Suprapubic skin (tissue), 4 donors: Measurements from ENCODE around the gene CYTIP. TPM values are rescaled to one million over a fixed set of nuclear protein-coding genes. Genes with fewer than 3 reads are reported as not detected.

Experiments
- DNase-seq, 2 donors: peaks; one replicate each; pipeline ENCODE4 v3.0.0-alpha.2; 2019; ENCODE audit warnings: low spot score in 2 of 2
- H3K27ac ChIP-seq: fragments of 200-600 bp; sonication (generic); one replicate; pipeline ENCODE4 v1.5.1; 2019
- H3K27me3 ChIP-seq: fragments of 200-600 bp; sonication (generic); one replicate; pipeline ENCODE4 v1.5.1; 2019
- H3K36me3 ChIP-seq: fragments of 200-600 bp; sonication (generic); one replicate; pipeline ENCODE4 v1.5.1; 2019
- H3K4me1 ChIP-seq: fragments of 200-600 bp; sonication (generic); one replicate; pipeline ENCODE4 v1.5.1; 2019
- H3K4me3 ChIP-seq: fragments of 200-600 bp; sonication (generic); one replicate; pipeline ENCODE4 v1.5.1; 2019; ENCODE audit warnings: mild to moderate bottlenecking
- H3K9me3 ChIP-seq: fragments of 200-600 bp; sonication (generic); one replicate; pipeline ENCODE4 v1.5.1; 2019
- EP300 ChIP-seq: sonication (generic); formaldehyde crosslinking; IDR thresholded peaks from one replicate; pipeline ENCODE4 v1.6.1; 2017; ENCODE audit warnings: antibody characterized with exemption
- POLR2A ChIP-seq, 2 donors: fragments of 450-650 bp; IDR thresholded peaks; one replicate each; pipeline ENCODE4 v1.6.1; 2017; ENCODE audit warnings: antibody characterized with exemption in 2 of 2, mild to moderate bottlenecking in 2 of 2, moderate library complexity in 2 of 2
- POLR2AphosphoS5 ChIP-seq, 3 donors: sonication (generic); formaldehyde crosslinking; IDR thresholded peaks; one replicate each; pipeline ENCODE4 v1.6.1; 2017; ENCODE audit warnings: antibody characterized with exemption in 3 of 3
- WGBS: methylation state at CpG from one replicate; pipeline ENCODE4 v1.1.5; 2018; 5-methylcytosine and 5-hydroxymethylcytosine counted together
- total RNA-seq, 4 donors: library from RNA; depleted of rRNA; stranded (reverse); fragments of >200 nt; gene quantifications; one replicate each; pipeline ENCODE4 v1.1.0, GENCODE V29; 2016
- TF ChIP-seq, protein P1 (sequence below), 2 donors: fragments of 200-600 bp in 1 of 2; fragments of 450-650 bp in 1 of 2; sonication (generic) in 1 of 2; IDR thresholded peaks; one replicate each; pipeline ENCODE4 v1.5.1; 2016 to 2019; ENCODE audit warnings: antibody characterized with exemption in 2 of 2, mild to moderate bottlenecking in 1 of 2, moderate library complexity in 1 of 2

Gene CYTIP
- total RNA-seq, 4 donors from 2014 or later: 2.1 to 9.6 (median 6.1) TPM

DNA sequence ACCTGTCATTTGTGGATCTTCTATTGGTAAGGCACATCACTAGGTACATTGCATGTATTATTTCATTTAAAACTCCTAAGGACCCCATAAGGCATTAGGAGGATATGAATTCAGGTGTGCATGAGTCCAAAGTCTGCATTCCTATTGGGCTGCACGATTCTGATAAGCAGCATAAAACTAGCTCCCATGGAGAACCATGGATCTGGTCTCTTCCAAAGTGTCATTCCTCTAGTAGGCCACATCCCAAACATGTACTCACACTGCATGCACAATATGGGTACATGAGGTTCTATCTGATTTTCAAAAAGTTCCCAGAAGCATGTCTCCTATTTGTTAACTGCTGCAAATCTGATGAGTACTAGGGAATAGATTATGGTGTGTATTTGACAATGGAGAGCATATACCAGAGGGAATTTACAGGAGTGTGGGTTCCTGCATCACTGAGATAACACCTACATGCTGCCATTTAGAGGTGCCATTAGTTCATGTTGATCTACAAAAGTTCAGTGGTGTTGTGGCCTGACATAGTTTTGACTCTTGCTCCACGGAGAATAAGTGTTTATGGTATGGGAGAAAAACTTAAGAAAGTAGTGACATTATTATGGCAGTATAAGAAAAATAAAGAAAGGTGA is 11.3 kb downstream of the CYTIP start:
- WGBS: 83% methylated on average over 2 of the region's 2 CpGs
- DNase-seq: no peak
- no peak overlapping the region for H3K4me3 ChIP-seq
- no peaks in the 10 kb centered on the region for H3K27me3 ChIP-seq
- TF ChIP-seq POLR2A (IDR thresholded peaks at IDR 0.05) (no peak), EP300 (no peak), POLR2AphosphoS5 (IDR thresholded peaks at IDR 0.05) (no peak)
- TF ChIP-seq, protein P1, sequence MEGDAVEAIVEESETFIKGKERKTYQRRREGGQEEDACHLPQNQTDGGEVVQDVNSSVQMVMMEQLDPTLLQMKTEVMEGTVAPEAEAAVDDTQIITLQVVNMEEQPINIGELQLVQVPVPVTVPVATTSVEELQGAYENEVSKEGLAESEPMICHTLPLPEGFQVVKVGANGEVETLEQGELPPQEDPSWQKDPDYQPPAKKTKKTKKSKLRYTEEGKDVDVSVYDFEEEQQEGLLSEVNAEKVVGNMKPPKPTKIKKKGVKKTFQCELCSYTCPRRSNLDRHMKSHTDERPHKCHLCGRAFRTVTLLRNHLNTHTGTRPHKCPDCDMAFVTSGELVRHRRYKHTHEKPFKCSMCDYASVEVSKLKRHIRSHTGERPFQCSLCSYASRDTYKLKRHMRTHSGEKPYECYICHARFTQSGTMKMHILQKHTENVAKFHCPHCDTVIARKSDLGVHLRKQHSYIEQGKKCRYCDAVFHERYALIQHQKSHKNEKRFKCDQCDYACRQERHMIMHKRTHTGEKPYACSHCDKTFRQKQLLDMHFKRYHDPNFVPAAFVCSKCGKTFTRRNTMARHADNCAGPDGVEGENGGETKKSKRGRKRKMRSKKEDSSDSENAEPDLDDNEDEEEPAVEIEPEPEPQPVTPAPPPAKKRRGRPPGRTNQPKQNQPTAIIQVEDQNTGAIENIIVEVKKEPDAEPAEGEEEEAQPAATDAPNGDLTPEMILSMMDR (IDR thresholded peaks at IDR 0.05): no peak
- H3K4me1 ChIP-seq: peaks cover 12% of the 10 kb centered on the region
- no peaks in the 10 kb centered on the region for H3K36me3 ChIP-seq
- H3K9me3 ChIP-seq: no peaks in the 10 kb centered on the region
- no peak overlapping the region for H3K27ac ChIP-seq

DNA sequence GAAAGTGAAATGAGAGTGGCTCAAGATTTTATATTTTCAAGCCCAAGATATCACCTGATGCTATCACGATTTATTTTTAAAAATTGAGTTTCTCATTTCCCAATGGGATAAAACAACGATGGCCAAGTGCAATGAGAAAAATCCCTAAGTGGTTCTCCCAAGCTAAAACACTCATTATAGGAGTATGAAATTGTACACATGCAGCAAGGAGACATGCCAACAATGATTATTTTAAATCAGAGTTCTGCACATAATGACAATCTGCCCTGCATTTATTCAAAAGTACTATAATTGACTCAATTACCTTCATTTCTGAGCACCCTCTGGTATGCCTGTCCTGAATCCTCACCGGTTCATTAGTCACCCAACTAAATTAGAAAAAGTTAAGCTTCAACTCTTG is 12.7 kb downstream of the CYTIP start:
- no peak for TF ChIP-seq EP300
- no peak for TF ChIP-seq POLR2AphosphoS5 (IDR thresholded peaks at IDR 0.05)
- no peak for TF ChIP-seq POLR2A (IDR thresholded peaks at IDR 0.05)
- TF ChIP-seq, protein P1 (IDR thresholded peaks at IDR 0.05): no peak
- WGBS: 86% methylated on average over 3 of the region's 3 CpGs

DNA sequence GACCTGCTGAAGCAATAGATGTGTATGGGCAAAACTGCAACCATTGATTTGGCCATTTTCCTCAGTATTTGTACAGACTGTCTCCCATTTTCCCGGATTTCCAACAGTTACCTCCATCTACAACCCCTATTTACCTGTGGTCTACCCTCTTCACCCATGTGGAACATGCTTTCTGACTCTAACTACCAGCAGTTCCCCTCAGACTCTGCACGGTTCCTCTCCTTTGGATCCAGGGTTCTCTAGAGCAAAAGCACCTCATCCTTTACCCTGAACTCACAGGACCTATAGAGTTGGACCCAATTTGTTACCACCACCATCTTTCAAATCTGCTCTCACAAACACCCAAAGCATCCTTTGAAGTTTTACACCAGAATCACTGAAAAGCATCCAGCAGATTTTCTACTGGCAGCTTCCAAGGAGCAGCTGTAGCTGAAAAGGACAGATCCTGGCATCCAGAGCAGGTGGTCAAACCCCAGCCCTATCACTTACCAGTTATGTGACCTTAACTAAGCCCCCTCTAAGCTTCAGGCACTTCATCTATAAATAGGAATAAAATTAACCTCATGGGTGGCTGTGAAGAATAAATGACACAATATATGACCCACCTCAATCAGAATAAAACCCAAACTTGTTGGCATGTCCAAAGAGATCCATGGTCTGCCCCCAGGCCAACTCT is 15.3 kb downstream of the CYTIP start:
- Histone ChIP-seq H3K36me3 (no peaks in the 10 kb centered on the region), H3K4me3 (no peak overlapping the region), H3K27me3 (no peaks in the 10 kb centered on the region), H3K9me3 (peaks cover 8% of the 10 kb centered on the region), H3K27ac (no peak overlapping the region), H3K4me1 (peaks cover 5% of the 10 kb centered on the region)
- no peak for DNase-seq
- whole genome bisulfite sequencing: 85% methylated on average over 2 of the region's 2 CpGs
- no peak for TF ChIP-seq POLR2A (IDR thresholded peaks at IDR 0.05)
- TF ChIP-seq, protein P1 (IDR thresholded peaks at IDR 0.05): no peak
- TF ChIP-seq EP300: no peak
- TF ChIP-seq POLR2AphosphoS5 (IDR thresholded peaks at IDR 0.05): no peak

More for the DNA sequence above, 12.7 kb downstream of the CYTIP start:
- H3K36me3 ChIP-seq: no peaks in the 10 kb centered on the region
- H3K4me1 ChIP-seq: peaks cover 12% of the 10 kb centered on the region
- H3K27ac ChIP-seq: no peak overlapping the region
- H3K4me3 ChIP-seq: no peak overlapping the region
- no peak for DNase-seq
- H3K27me3 ChIP-seq: no peaks in the 10 kb centered on the region
- H3K9me3 ChIP-seq: peaks cover 8% of the 10 kb centered on the region

DNA sequence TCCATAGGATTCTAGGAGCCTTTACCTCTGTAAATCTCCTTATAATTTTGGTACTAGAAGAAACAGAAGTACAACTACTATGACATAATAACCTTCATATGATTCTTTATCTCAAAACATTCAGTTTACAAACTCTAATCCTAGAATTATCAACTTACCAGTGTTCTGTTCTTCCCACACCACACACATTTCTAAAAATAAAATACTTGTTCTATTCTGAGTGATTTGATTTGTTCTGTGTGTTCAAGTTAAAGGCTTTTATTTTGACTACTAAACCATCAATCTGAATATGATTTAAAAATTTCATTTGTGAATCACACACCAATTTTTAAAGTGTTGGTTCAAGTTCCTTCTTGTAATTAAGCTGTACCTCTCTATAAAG is 16.0 kb downstream of the CYTIP start:
- Histone ChIP-seq H3K27ac (no peak overlapping the region), H3K27me3 (no peaks in the 10 kb centered on the region), H3K4me3 (no peak overlapping the region), H3K9me3 (peaks cover 8% of the 10 kb centered on the region), H3K36me3 (no peaks in the 10 kb centered on the region), H3K4me1 (no peaks in the 10 kb centered on the region)
- DNase-seq: no peak
- TF ChIP-seq POLR2AphosphoS5 (IDR thresholded peaks at IDR 0.05) (no peak), EP300 (no peak), POLR2A (IDR thresholded peaks at IDR 0.05) (no peak)
- TF ChIP-seq, protein P1 (IDR thresholded peaks at IDR 0.05): no peak

DNA sequence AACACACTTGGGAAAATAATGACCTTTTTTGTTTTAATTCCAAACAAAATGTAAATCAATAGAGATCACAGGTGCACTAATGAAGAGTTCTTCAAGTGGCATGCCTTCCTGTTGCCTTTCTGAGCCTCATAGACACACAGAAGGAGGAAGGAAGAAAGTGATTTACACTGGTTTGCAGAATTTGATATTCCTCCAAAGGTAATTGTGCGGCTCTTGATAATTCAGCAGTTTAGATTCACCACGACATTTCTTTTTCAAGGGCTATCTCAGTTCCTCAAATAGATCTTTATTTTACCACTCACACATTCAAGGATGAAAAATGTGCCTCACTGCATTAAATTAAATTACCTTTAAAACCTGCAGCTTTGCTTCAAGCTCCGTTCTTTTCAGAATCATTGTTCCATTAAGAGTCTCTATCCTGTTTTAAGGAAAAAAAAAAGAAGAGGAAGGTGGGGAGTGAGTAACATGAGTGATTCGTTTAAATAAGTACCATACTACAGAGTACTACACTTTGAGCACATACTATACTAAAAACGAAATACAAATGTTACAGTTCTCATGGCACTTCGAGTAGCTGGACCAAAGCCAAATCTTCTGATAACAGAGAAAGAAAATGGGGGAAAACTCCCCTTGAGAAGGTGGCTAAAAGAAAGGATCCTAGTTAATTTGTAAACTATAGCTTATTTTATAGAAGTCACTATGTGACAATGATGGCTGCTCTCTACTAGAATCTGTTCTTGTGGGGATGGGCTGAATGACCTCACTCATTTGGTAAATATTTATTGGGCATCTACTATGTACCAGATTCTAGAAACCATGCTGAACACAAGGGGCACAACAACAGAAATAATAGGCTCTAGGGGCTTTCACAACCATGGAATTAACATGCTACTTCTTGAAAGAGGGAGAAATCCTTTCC is 16.6 kb downstream of the CYTIP start:
- no peak overlapping the region for H3K4me3 ChIP-seq
- WGBS: 68% methylated on average over 6 of the region's 6 CpGs
- no peaks in the 10 kb centered on the region for H3K4me1 ChIP-seq
- peaks cover 8% of the 10 kb centered on the region for H3K9me3 ChIP-seq
- no peaks in the 10 kb centered on the region for H3K27me3 ChIP-seq
- no peak for DNase-seq
- TF ChIP-seq, protein P1 (IDR thresholded peaks at IDR 0.05): no peak
- no peak overlapping the region for H3K27ac ChIP-seq
- H3K36me3 ChIP-seq: no peaks in the 10 kb centered on the region
